Measurements from ENCODE around the gene SSR3. TPM values are rescaled to one million over a fixed set of nuclear protein-coding genes. Genes with fewer than 3 reads are reported as not detected.

SSR3 gene
- total and polyA plus RNA-seq, 2 of the 13 experiments (the other 11 are each of a cell fraction or from before 2014, with no cell fraction given): 229 to 325 TPM

GRCh38 chr3:156548041-156548687 lies 6.8 kb downstream of the SSR3 start:
- BruUV-seq (replicated peaks): no TSS peak
- DNase-seq (ENCODE audit: low spot score) (no peak), FAIRE-seq (no peak), ATAC-seq (peak; percentile 75)
- Histone ChIP-seq H3K9me3 (ENCODE audit: low read length) (no peaks in the 10 kb centered on the region), H3K4me1 (ENCODE audit: insufficient read depth, low read length) (peaks cover 70% of the 10 kb centered on the region), H3K36me3 (replicated peaks in 1 of 2; ENCODE audit: control insufficient read depth in 1 of 2, insufficient read depth in 2 of 2, low read length in 2 of 2) (peaks cover 14 to 82% of the 10 kb centered on the region in 2 experiments), H3K79me2 (ENCODE audit: insufficient read depth, low read length) (peaks cover 80% of the 10 kb centered on the region), H3K27ac (ENCODE audit: extremely low read length, insufficient read depth, low read length) (no peak overlapping the region), H3K4me3 (replicated peaks in 1 of 3; ENCODE audit: insufficient read depth in 1 of 3, low read depth in 2 of 3, low read length in 3 of 3) (no peak overlapping the region), H3K9ac (ENCODE audit: insufficient read depth, low read depth, low read length) (no peak overlapping the region), H2AFZ (ENCODE audit: low read length) (no peak overlapping the region), H4K20me1 (ENCODE audit: insufficient read depth, low read length) (peaks cover 20% of the 10 kb centered on the region; the same call in 1 of the 2 replicates), H3K27me3 (ENCODE audit: control insufficient read depth in 1 of 2, insufficient read depth in 2 of 2, low read length in 2 of 2) (no peaks in the 10 kb centered on the region; a peak in 1 of 5 replicates), H3K4me2 (ENCODE audit: low read depth, low read length) (no peak overlapping the region)
- intact Hi-C loops (cut with micrococcal nuclease; ENCODE audit: unreplicated experiment) (loop anchor here (2.0 kb wide), 1 partner anchor 13 kb away; no protein-coding TSS in a partner anchor), in situ Hi-C loops (cut with HindIII; ENCODE audit: extremely low pct_ligation_motif_present, low pct_unique_long_range_greater_than_20kb) (loop anchor here (10.0 kb wide), 1 partner anchor 587 kb away; no protein-coding TSS in a partner anchor)
- no peak for TF ChIP-seq ZNF674 (CRISPR knock-in tag; IDR thresholded peaks at IDR 0.05; ENCODE audit: low read depth)
- TF ChIP-seq POLR2A (IDR thresholded peaks at IDR 0.05; ENCODE audit: insufficient read depth in 1 of 2, low read depth in 2 of 2, low read length in 2 of 2): 0 out of 4 replicates have a peak, but pooled peaks of 1 of the 2 experiments have one; percentile 24
- POLR2A ChIA-PET: interaction anchor here (1.0 kb wide), 1 partner anchor 589 kb away, joined by 3 read pairs; no protein-coding TSS in a partner anchor
- CTCF ChIA-PET (ENCODE audit: low intra/inter-chr PET ratio, low total read pairs): no interaction called here
- WGBS (ENCODE audit: low lambda C conversion rate): 86% methylated on average over 3 of the region's 4 CpGs

DNA sequence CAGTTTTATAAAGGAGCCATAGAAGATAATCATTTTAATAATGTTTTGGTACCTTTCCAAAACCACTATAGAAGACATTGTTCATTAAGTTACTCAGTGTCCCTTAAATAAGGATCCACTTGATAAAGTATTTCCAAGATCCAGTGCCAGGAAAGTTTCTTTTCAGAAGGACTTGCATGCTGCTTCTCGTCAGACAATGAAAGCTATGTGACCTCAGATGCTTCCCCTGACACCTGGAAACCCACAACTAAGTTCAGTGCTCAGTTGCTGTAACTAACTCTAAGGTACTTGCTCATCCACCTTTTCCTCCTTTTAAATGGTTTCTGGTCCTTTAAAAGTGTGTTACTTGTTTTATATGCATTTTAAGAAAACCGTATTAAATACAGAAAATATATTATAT lies 7.3 kb downstream of the SSR3 start:
- peaks cover 16 to 86% of the 10 kb centered on the region in 2 experiments for H3K36me3 ChIP-seq (replicated peaks in 1 of 2; ENCODE audit: control insufficient read depth in 1 of 2, insufficient read depth in 2 of 2, low read length in 2 of 2)
- no TSS peak for BruUV-seq (replicated peaks)
- no peak for ATAC-seq
- no peak for DNase-seq (ENCODE audit: low spot score)
- H3K9me3 ChIP-seq (ENCODE audit: low read length): no peaks in the 10 kb centered on the region
- H3K27me3 ChIP-seq (ENCODE audit: control insufficient read depth in 1 of 2, insufficient read depth in 2 of 2, low read length in 2 of 2): no peaks in the 10 kb centered on the region; a peak in 1 of 5 replicates
- peaks cover 20% of the 10 kb centered on the region; the same call in 1 of the 2 replicates for H4K20me1 ChIP-seq (ENCODE audit: insufficient read depth, low read length)
- no peak overlapping the region for H3K27ac ChIP-seq (ENCODE audit: extremely low read length, insufficient read depth, low read length)
- in situ Hi-C loops (cut with HindIII; ENCODE audit: extremely low pct_ligation_motif_present, low pct_unique_long_range_greater_than_20kb) (loop anchor here (10.0 kb wide), 1 partner anchor 587 kb away; no protein-coding TSS in a partner anchor), intact Hi-C loops (cut with micrococcal nuclease; ENCODE audit: unreplicated experiment) (loop anchor here (2.0 kb wide), 1 partner anchor 13 kb away; no protein-coding TSS in a partner anchor)
- H3K79me2 ChIP-seq (ENCODE audit: insufficient read depth, low read length): peaks cover 75% of the 10 kb centered on the region
- no peak for FAIRE-seq
- peaks cover 70% of the 10 kb centered on the region for H3K4me1 ChIP-seq (ENCODE audit: insufficient read depth, low read length)
- H3K4me3 ChIP-seq (replicated peaks in 1 of 3; ENCODE audit: insufficient read depth in 1 of 3, low read depth in 2 of 3, low read length in 3 of 3): no peak overlapping the region
- ChIA-PET CTCF (ENCODE audit: low intra/inter-chr PET ratio, low total read pairs) (no interaction called here), POLR2A (interaction anchor here (1.0 kb wide), 1 partner anchor 590 kb away, joined by 3 read pairs; no protein-coding TSS in a partner anchor)
- H3K4me2 ChIP-seq (ENCODE audit: low read depth, low read length): no peak overlapping the region
- WGBS (ENCODE audit: low lambda C conversion rate): 98% methylated on average over 2 of the region's 2 CpGs
- no peak overlapping the region for H2AFZ ChIP-seq (ENCODE audit: low read length)
- TF ChIP-seq SP1 (IDR thresholded peaks at IDR 0.05): no peak
- no peak for TF ChIP-seq SP1 (CRISPR knock-in tag; IDR thresholded peaks at IDR 0.05)
- no peak for TF ChIP-seq TCF7L2 (IDR thresholded peaks at IDR 0.05; ENCODE audit: low read depth, low read length)
- TF ChIP-seq YEATS2 (CRISPR knock-in tag; IDR thresholded peaks at IDR 0.05; ENCODE audit: borderline replicate concordance): no peak
- TF ChIP-seq REPIN1 (CRISPR knock-in tag; IDR thresholded peaks at IDR 0.05; ENCODE audit: borderline replicate concordance, low read depth): no peak
- TF ChIP-seq CBX1 (IDR thresholded peaks at IDR 0.05; ENCODE audit: low read depth): no peak
- no peak for TF ChIP-seq ELF1 (CRISPR knock-in tag; IDR thresholded peaks at IDR 0.05)
- no peak for TF ChIP-seq TSC22D2 (CRISPR knock-in tag; IDR thresholded peaks at IDR 0.05; ENCODE audit: borderline replicate concordance)
- no peak for TF ChIP-seq PCBP1 (IDR thresholded peaks at IDR 0.05; ENCODE audit: borderline replicate concordance, low read depth, low read length)
- no peak for TF ChIP-seq PAF1 (CRISPR knock-in tag; IDR thresholded peaks at IDR 0.05)
- TF ChIP-seq, protein P1, sequence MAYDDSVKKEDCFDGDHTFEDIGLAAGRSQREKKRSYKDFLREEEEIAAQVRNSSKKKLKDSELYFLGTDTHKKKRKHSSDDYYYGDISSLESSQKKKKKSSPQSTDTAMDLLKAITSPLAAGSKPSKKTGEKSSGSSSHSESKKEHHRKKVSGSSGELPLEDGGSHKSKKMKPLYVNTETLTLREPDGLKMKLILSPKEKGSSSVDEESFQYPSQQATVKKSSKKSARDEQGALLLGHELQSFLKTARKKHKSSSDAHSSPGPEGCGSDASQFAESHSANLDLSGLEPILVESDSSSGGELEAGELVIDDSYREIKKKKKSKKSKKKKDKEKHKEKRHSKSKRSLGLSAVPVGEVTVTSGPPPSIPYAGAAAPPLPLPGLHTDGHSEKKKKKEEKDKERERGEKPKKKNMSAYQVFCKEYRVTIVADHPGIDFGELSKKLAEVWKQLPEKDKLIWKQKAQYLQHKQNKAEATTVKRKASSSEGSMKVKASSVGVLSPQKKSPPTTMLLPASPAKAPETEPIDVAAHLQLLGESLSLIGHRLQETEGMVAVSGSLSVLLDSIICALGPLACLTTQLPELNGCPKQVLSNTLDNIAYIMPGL (CRISPR knock-in tag; IDR thresholded peaks at IDR 0.05; ENCODE audit: borderline replicate concordance in 1 of 2, low read depth in 1 of 2): no peak
- TF ChIP-seq, protein P2, sequence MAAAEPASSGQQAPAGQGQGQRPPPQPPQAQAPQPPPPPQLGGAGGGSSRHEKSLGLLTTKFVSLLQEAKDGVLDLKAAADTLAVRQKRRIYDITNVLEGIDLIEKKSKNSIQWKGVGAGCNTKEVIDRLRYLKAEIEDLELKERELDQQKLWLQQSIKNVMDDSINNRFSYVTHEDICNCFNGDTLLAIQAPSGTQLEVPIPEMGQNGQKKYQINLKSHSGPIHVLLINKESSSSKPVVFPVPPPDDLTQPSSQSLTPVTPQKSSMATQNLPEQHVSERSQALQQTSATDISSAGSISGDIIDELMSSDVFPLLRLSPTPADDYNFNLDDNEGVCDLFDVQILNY (CRISPR knock-in tag; conservative IDR thresholded peaks at IDR 0.05): no peak
- no peak overlapping the region for H3K9ac ChIP-seq (ENCODE audit: insufficient read depth, low read depth, low read length)
